CD14-positive monocyte (primary cell): Measurements from ENCODE around the gene POLR2L. TPM values are rescaled to one million over a fixed set of nuclear protein-coding genes. Genes with fewer than 3 reads are reported as not detected.

ENCODE experiments used
- DNase-seq, 3 donors: peaks; one replicate each; pipeline ENCODE4 v3.0.0-alpha.2; 2011 to 2022
- H2AFZ ChIP-seq: 2 replicates; pipeline ENCODE4 v1.6.0; 2012; ENCODE audit warnings: mild to moderate bottlenecking, low read depth, low read length, inconsistent platforms; ENCODE audit not compliant: insufficient read depth, poor library complexity, severe bottlenecking
- H3K27ac ChIP-seq, 2 donors: 1 replicate in 1 of 2; 2 replicates in 1 of 2; pipeline ENCODE4 v1.5.1; 2012 to 2013; ENCODE audit warnings: low read length in 2 of 2, control low read depth in 1 of 2, inconsistent platforms in 1 of 2, low read depth in 1 of 2, mild to moderate bottlenecking in 1 of 2
- H3K27me3 ChIP-seq, 2 donors: one replicate each; pipeline versions ENCODE4 v1.6.0 to v1.6.1; 2011 to 2013; ENCODE audit warnings: low read length in 2 of 2; ENCODE audit not compliant: control insufficient read depth in 2 of 2, insufficient read depth in 2 of 2
- H3K36me3 ChIP-seq, 2 donors: replicated peaks in 1 of 2; 1 replicate in 1 of 2; 2 replicates in 1 of 2; pipeline versions ENCODE4 v1.5.1 to v1.6.1; 2012 to 2013; ENCODE audit warnings: low read length in 2 of 2, control low read depth in 1 of 2, inconsistent platforms in 1 of 2, mild to moderate bottlenecking in 1 of 2; ENCODE audit not compliant: insufficient read depth in 2 of 2, control insufficient read depth in 1 of 2
- H3K4me1 ChIP-seq, 2 donors: 1 replicate in 1 of 2; 2 replicates in 1 of 2; pipeline versions ENCODE4 v1.5.1 to v1.6.1; 2012 to 2013; ENCODE audit warnings: low read length in 2 of 2, control low read depth in 1 of 2, inconsistent platforms in 1 of 2, mild to moderate bottlenecking in 1 of 2, moderate library complexity in 1 of 2; ENCODE audit not compliant: insufficient read depth in 2 of 2, control insufficient read depth in 1 of 2
- H3K4me2 ChIP-seq: replicated peaks from 2 replicates; pipeline ENCODE3; 2012; ENCODE audit warnings: low read length, moderate library complexity, mild to moderate bottlenecking; ENCODE audit not compliant: poor library complexity, severe bottlenecking; ENCODE audit errors: extremely low read depth
- H3K4me3 ChIP-seq, 3 experiments: fragments of 200-600 bp in 1 of 3; sonication (generic) in 1 of 3; replicated peaks in 1 of 3; 1 replicate in 2 of 3; 2 replicates in 1 of 3; pipeline ENCODE4 v1.5.1; 2011 to 2013; ENCODE audit warnings: low read length in 3 of 3, mild to moderate bottlenecking in 3 of 3, control low read depth in 2 of 3, low read depth in 2 of 3, inconsistent platforms in 1 of 3, moderate library complexity in 1 of 3
- H3K79me2 ChIP-seq: 2 replicates; pipeline ENCODE4 v1.6.0; 2012; ENCODE audit warnings: mild to moderate bottlenecking, control low read depth, inconsistent platforms, low read length, moderate library complexity; ENCODE audit not compliant: insufficient read depth
- H3K9ac ChIP-seq: 2 replicates; pipeline ENCODE4 v1.6.0; 2017; ENCODE audit warnings: low read length, mild to moderate bottlenecking; ENCODE audit not compliant: insufficient read depth, poor library complexity, severe bottlenecking
- H3K9me3 ChIP-seq, 2 donors: replicated peaks in 1 of 2; 1 replicate in 1 of 2; 2 replicates in 1 of 2; pipeline versions ENCODE4 v1.5.1 to v1.6.1; 2012 to 2013; ENCODE audit warnings: low read length in 2 of 2, control low read depth in 1 of 2; ENCODE audit not compliant: control insufficient read depth in 1 of 2, insufficient read depth in 1 of 2
- H4K20me1 ChIP-seq: 2 replicates; pipeline ENCODE4 v1.6.0; 2012; ENCODE audit warnings: mild to moderate bottlenecking, low read length, control low read depth, moderate library complexity; ENCODE audit not compliant: insufficient read depth
- H3K27ac Mint-ChIP-seq, 7 donors: one replicate each; pipeline ENCODE4 v1.8.0; 2020; ENCODE audit warnings: mild to moderate bottlenecking in 7 of 7, mixed read lengths in 7 of 7, moderate library complexity in 6 of 7, inconsistent platforms in 2 of 7
- H3K27me3 Mint-ChIP-seq, 3 donors: one replicate each; pipeline ENCODE4 v1.8.0; 2021 to 2022; ENCODE audit warnings: low read depth in 3 of 3, mild to moderate bottlenecking in 3 of 3, mixed read lengths in 3 of 3, moderate library complexity in 3 of 3, inconsistent platforms in 1 of 3
- H3K36me3 Mint-ChIP-seq, 2 donors: one replicate each; pipeline ENCODE4 v1.8.0; 2020; ENCODE audit warnings: mixed read lengths in 2 of 2, inconsistent platforms in 1 of 2, mild to moderate bottlenecking in 1 of 2
- H3K4me1 Mint-ChIP-seq: one replicate; pipeline ENCODE4 v1.8.0; 2020; ENCODE audit warnings: mild to moderate bottlenecking, mixed read lengths
- H3K4me3 Mint-ChIP-seq, 2 donors: one replicate each; pipeline ENCODE4 v1.8.0; 2020; ENCODE audit warnings: mild to moderate bottlenecking in 2 of 2, mixed read lengths in 2 of 2, moderate library complexity in 1 of 2
- H3K9me3 Mint-ChIP-seq, 7 donors: one replicate each; pipeline ENCODE4 v1.8.0; 2020 to 2022; ENCODE audit warnings: mixed read lengths in 7 of 7, mild to moderate bottlenecking in 6 of 7, moderate library complexity in 6 of 7, inconsistent platforms in 2 of 7
- CTCF ChIP-seq: fragments of 200-600 bp; IDR thresholded peaks from one replicate; pipeline ENCODE4 v1.8.0; 2022; ENCODE audit warnings: antibody characterized with exemption, mild to moderate bottlenecking
- WGBS: methylation state at CpG from one replicate; pipeline ENCODE4 v1.1.5; 2013; ENCODE audit warnings: missing lambda C conversion rate; ENCODE audit not compliant: insufficient coverage; 5-methylcytosine and 5-hydroxymethylcytosine counted together
- intact Hi-C, 2 donors: fragments of 100-400 bp; cut with micrococcal nuclease; formaldehyde crosslinking; loops; one replicate each; pipeline versions ENCODE4 v1.15.0 to v1.15.1; 2023
- polyA plus RNA-seq, 3 donors: library from polyadenylated mRNA; depleted of rRNA in 1 of 3; unstranded in 2 of 3; stranded (reverse) in 1 of 3; fragments of 300-500 nt in 2 of 3; fragments of >200 nt in 1 of 3; fragmentation: Illumina TruSeq in 2 of 3; gene quantifications; 1 replicate in 2 of 3; 2 replicates in 1 of 3; pipeline ENCODE4 v1.2.3, GENCODE V29; 2012 to 2021

Gene POLR2L
- polyA plus RNA-seq, 3 donors, result 93.9 to 133 (median 110) TPM

GRCh38 chr11:855330-855674 lies 13.0 kb upstream of the POLR2L start:
- Histone ChIP-seq H3K36me3 (no peaks in the 10 kb centered on the region), H2AFZ (no peak overlapping the region), H3K4me3 (no peak overlapping the region), H4K20me1 (peaks cover 77% of the 10 kb centered on the region), H3K4me2 (no peak overlapping the region), H3K4me1 (no peaks in the 10 kb centered on the region), H3K27me3 (peaks cover 0 to 6% of the 10 kb centered on the region in 2 donors), H3K27ac (no peak overlapping the region), H3K9me3 (no peaks in the 10 kb centered on the region), H3K9ac (no peak overlapping the region), H3K79me2 (no peaks in the 10 kb centered on the region)
- no peak for DNase-seq
- TF ChIP-seq CTCF, result no peak
- Mint-ChIP-seq H3K27me3 (peaks cover 2 to 15% (median 12%) of the 10 kb centered on the region in 3 donors), H3K27ac (no peak overlapping the region), H3K4me3 (no peak overlapping the region), H3K4me1 (peaks cover 6% of the 10 kb centered on the region), H3K36me3 (peaks cover 2 to 6% of the 10 kb centered on the region in 2 donors), H3K9me3 (peaks cover 0 to 2% (median 0%) of the 10 kb centered on the region in 7 donors)
- intact Hi-C loops, result no loop called here
- WGBS, result 95% methylated on average over 6 of the region's 7 CpGs

GRCh38 chr11:854601-855329 lies 12.4 kb upstream of the POLR2L start:
- DNase-seq, result no peak
- H3K27me3 Mint-ChIP-seq, result peaks cover 2 to 20% (median 16%) of the 10 kb centered on the region in 3 donors
- Histone ChIP-seq H3K27me3 (peaks cover 0 to 9% of the 10 kb centered on the region in 2 donors), H3K4me2 (no peak overlapping the region), H2AFZ (no peak overlapping the region), H3K36me3 (no peaks in the 10 kb centered on the region), H3K27ac (no peak overlapping the region), H3K9ac (no peak overlapping the region), H3K4me3 (no peak overlapping the region), H3K4me1 (no peaks in the 10 kb centered on the region), H4K20me1 (peaks cover 75% of the 10 kb centered on the region), H3K9me3 (no peaks in the 10 kb centered on the region), H3K79me2 (no peaks in the 10 kb centered on the region)
- H3K27ac Mint-ChIP-seq, result no peak overlapping the region
- intact Hi-C loops, result no loop called here
- peaks cover 2 to 6% of the 10 kb centered on the region in 2 donors for H3K36me3 Mint-ChIP-seq
- WGBS, result 96% methylated on average over 20 of the region's 20 CpGs
- H3K9me3 Mint-ChIP-seq, result peaks cover 0 to 2% (median 0%) of the 10 kb centered on the region in 7 donors
- peaks cover 6% of the 10 kb centered on the region for H3K4me1 Mint-ChIP-seq
- H3K4me3 Mint-ChIP-seq, result no peak overlapping the region
- TF ChIP-seq CTCF, result no peak
